ENCODE results near the gene TMEM273.

The TMEM273 gene

DNA sequence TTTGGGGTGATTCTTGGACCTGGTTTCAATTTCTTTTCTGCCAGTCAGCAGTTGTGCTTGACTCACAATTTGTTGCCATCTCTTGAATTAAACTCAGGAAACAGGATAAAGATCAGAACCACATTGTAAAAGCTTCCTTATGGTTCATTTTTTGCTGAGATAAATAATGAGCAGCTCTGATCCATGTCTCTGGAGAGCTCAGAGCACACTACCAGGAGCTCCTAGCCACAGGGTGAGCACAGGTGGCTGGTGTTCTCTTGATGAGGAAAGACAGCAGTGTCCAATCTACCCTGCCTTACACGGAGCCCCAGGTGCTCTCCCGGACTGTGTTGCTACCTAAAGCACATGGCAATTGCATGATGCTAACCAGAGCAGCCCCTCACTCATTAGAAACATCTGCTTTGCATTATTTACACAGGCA is 37.2 kb downstream of the TMEM273 start:
- Histone ChIP-seq H3K9me2 (ENCODE audit: low read depth, low read length) (no peaks in the 10 kb centered on the region), H3F3A (ENCODE audit: insufficient read depth, low read length) (no peaks in the 10 kb centered on the region), H3K4me3 (ENCODE audit: low read depth, low read length, poor library complexity, severe bottlenecking) (no peak overlapping the region), H3K27me3 (ENCODE audit: insufficient read depth, low read length) (0 out of 2 replicates have a peak, but pooled peaks cover 5% of the 10 kb centered on the region), H3K9ac (ENCODE audit: low read length) (no peak overlapping the region), H3K9me3 (ENCODE audit: low read length) (no peaks in the 10 kb centered on the region), H2AFZ (ENCODE audit: low read length) (no peak overlapping the region), H3K4me2 (ENCODE audit: low read length) (no peak overlapping the region), H4K20me1 (ENCODE audit: insufficient read depth, low read length) (no peaks in the 10 kb centered on the region), H3K79me2 (ENCODE audit: insufficient read depth, low read length) (no peaks in the 10 kb centered on the region), H3K27ac (ENCODE audit: low read depth, low read length, poor library complexity, severe bottlenecking) (no peak overlapping the region), H3K36me3 (ENCODE audit: insufficient read depth, low read length) (no peaks in the 10 kb centered on the region), H3K4me1 (ENCODE audit: insufficient read depth, low read length, severe bottlenecking) (no peaks in the 10 kb centered on the region)
- TF ChIP-seq EZH2 (IDR thresholded peaks at IDR 0.05; ENCODE audit: borderline replicate concordance, low read length) (no peak), CTCF (IDR thresholded peaks at IDR 0.05; ENCODE audit: low read length) (no peak)

GRCh38 chr10:49150426-49150825 is 37.8 kb downstream of the TMEM273 start:
- H3K4me2 ChIP-seq (ENCODE audit: low read length), result no peak overlapping the region
- H3K27ac ChIP-seq (ENCODE audit: low read depth, low read length, poor library complexity, severe bottlenecking), result no peak overlapping the region
- no peak overlapping the region for H3K9ac ChIP-seq (ENCODE audit: low read length)
- no peaks in the 10 kb centered on the region for H3K36me3 ChIP-seq (ENCODE audit: insufficient read depth, low read length)
- no peaks in the 10 kb centered on the region for H3K4me1 ChIP-seq (ENCODE audit: insufficient read depth, low read length, severe bottlenecking)
- no peaks in the 10 kb centered on the region for H3F3A ChIP-seq (ENCODE audit: insufficient read depth, low read length)
- no peak overlapping the region for H3K4me3 ChIP-seq (ENCODE audit: low read depth, low read length, poor library complexity, severe bottlenecking)
- H3K9me3 ChIP-seq (ENCODE audit: low read length), result no peaks in the 10 kb centered on the region
- H3K27me3 ChIP-seq (ENCODE audit: insufficient read depth, low read length), result 0 out of 2 replicates have a peak, but pooled peaks cover 5% of the 10 kb centered on the region
- H4K20me1 ChIP-seq (ENCODE audit: insufficient read depth, low read length), result no peaks in the 10 kb centered on the region
- no peaks in the 10 kb centered on the region for H3K9me2 ChIP-seq (ENCODE audit: low read depth, low read length)
- TF ChIP-seq EZH2 (IDR thresholded peaks at IDR 0.05; ENCODE audit: borderline replicate concordance, low read length), result no peak
- TF ChIP-seq CTCF (IDR thresholded peaks at IDR 0.05; ENCODE audit: low read length), result no peak
- H2AFZ ChIP-seq (ENCODE audit: low read length), result no peak overlapping the region
- no peaks in the 10 kb centered on the region for H3K79me2 ChIP-seq (ENCODE audit: insufficient read depth, low read length)

GRCh38 chr10:49149881-49150280 is 38.3 kb downstream of the TMEM273 start:
- no peak overlapping the region for H3K27ac ChIP-seq (ENCODE audit: low read depth, low read length, poor library complexity, severe bottlenecking)

More at GRCh38 chr10:49149881-49150280, 38.3 kb downstream of the TMEM273 start:
- Histone ChIP-seq H3K4me2 (ENCODE audit: low read length) (no peak overlapping the region), H2AFZ (ENCODE audit: low read length) (no peak overlapping the region), H3K9me3 (ENCODE audit: low read length) (no peaks in the 10 kb centered on the region), H3F3A (ENCODE audit: insufficient read depth, low read length) (no peaks in the 10 kb centered on the region), H4K20me1 (ENCODE audit: insufficient read depth, low read length) (no peaks in the 10 kb centered on the region), H3K9me2 (ENCODE audit: low read depth, low read length) (no peaks in the 10 kb centered on the region), H3K79me2 (ENCODE audit: insufficient read depth, low read length) (no peaks in the 10 kb centered on the region), H3K36me3 (ENCODE audit: insufficient read depth, low read length) (no peaks in the 10 kb centered on the region), H3K4me3 (ENCODE audit: low read depth, low read length, poor library complexity, severe bottlenecking) (no peak overlapping the region), H3K4me1 (ENCODE audit: insufficient read depth, low read length, severe bottlenecking) (no peaks in the 10 kb centered on the region), H3K27me3 (ENCODE audit: insufficient read depth, low read length) (0 out of 2 replicates have a peak, but pooled peaks cover 5% of the 10 kb centered on the region), H3K9ac (ENCODE audit: low read length) (no peak overlapping the region)
- no peak for TF ChIP-seq CTCF (IDR thresholded peaks at IDR 0.05; ENCODE audit: low read length)
- TF ChIP-seq EZH2 (IDR thresholded peaks at IDR 0.05; ENCODE audit: borderline replicate concordance, low read length), result no peak

Data from OCI-LY1 (cell line).